Thyroid gland (tissue), 4 donors: Measurements from ENCODE around the gene INAFM2. TPM values are rescaled to one million over a fixed set of nuclear protein-coding genes. Genes with fewer than 3 reads are reported as not detected.

ENCODE experiments used
- DNase-seq, 2 donors: peaks; one replicate each; pipeline ENCODE4 v3.0.0-alpha.2; 2019
- H3K27ac ChIP-seq, 3 donors: fragments of 200-600 bp; sonication (generic); 1 replicate in 2 of 3; 2 replicates in 1 of 3; pipeline ENCODE4 v1.5.1; 2016 to 2019; ENCODE audit warnings: mild to moderate bottlenecking in 1 of 3, moderate library complexity in 1 of 3
- H3K27me3 ChIP-seq: fragments of 200-600 bp; sonication (generic); one replicate; pipeline ENCODE4 v1.5.1; 2019
- H3K36me3 ChIP-seq, 2 donors: fragments of 200-600 bp; sonication (generic); one replicate each; pipeline ENCODE4 v1.5.1; 2016 to 2019
- H3K4me1 ChIP-seq, 2 donors: fragments of 200-600 bp; sonication (generic); one replicate each; pipeline ENCODE4 v1.5.1; 2017 to 2019
- H3K4me3 ChIP-seq, 3 donors: fragments of 200-600 bp; sonication (generic); replicated peaks in 1 of 3; 1 replicate in 2 of 3; 2 replicates in 1 of 3; pipeline ENCODE4 v1.5.1; 2016; ENCODE audit warnings: mild to moderate bottlenecking in 1 of 3
- H3K9me3 ChIP-seq: fragments of 200-600 bp; sonication (generic); one replicate; pipeline ENCODE4 v1.5.1; 2017
- POLR2A ChIP-seq, 2 donors: fragments of 450-650 bp; IDR thresholded peaks; one replicate each; pipeline ENCODE4 v1.6.1; 2017; ENCODE audit warnings: antibody characterized with exemption in 2 of 2, mild to moderate bottlenecking in 2 of 2, moderate library complexity in 1 of 2
- WGBS, 2 donors: methylation state at CpG; one replicate each; pipeline ENCODE4 v1.1.5; 2017; 5-methylcytosine and 5-hydroxymethylcytosine counted together
- intact Hi-C: fragments of 100-400 bp; cut with DNase I; formaldehyde crosslinking; loops from one replicate; pipeline ENCODE4 v1.15.1; 2023
- total RNA-seq, 4 donors: library from RNA; depleted of rRNA; stranded (reverse); fragments of >200 nt; gene quantifications; one replicate each; pipeline ENCODE4 v1.2.3, GENCODE V29; 2016
- TF ChIP-seq, protein P1 (sequence below), 6 experiments: fragments of 200-600 bp in 3 of 6; fragments of 450-650 bp in 3 of 6; sonication (generic) in 3 of 6; IDR thresholded peaks; one replicate each; pipeline ENCODE4 v1.5.1; 2016 to 2019; ENCODE audit warnings: antibody characterized with exemption in 6 of 6, mild to moderate bottlenecking in 2 of 6, inconsistent platforms in 1 of 6, moderate library complexity in 1 of 6

Gene INAFM2
- total RNA-seq, 4 donors from 2014 or later = 47.5 to 86.9 (median 63.8) TPM

DNA sequence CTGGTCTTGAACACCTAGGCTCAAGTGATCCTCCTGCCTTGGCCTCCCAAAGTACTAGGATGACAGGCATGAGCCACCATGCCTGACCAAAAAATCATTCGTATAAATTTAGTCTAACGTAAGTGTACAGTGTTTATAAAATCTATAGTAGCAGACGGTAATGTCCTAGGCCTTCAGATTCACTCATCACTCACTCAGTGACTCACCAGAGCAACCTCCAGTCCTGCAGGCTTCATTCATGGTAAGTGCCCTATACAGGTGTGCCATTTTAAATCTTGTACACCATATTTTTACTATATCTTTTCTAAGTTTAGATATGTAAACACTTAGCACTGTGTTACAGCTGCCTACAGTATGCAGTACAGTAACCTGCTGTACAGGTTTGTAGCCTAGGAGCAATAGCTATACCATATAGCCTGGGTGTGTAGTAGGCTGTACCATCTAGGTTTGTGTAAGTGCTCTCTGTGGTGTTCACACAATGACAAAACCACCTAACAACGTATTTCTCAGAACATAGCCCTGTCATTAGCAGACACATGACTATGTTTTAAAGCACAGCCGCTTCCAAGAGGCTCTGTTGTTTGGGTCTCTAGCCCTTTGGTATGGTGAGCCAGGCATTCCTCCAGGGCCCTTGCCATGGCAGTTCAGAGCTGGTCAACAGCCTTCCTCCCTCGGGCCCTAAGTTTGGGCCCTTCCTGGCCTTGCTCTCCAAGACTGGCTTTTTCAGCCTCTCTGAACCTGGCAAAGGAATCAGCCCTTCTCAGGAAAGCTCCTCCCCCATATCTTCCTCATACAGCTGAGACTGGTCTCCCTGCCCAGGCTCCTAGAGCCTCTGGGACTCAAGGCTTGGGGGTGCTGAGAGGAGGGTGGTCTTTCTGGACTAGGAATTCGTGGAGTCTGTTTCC lies 19.2 kb downstream of the INAFM2 start:
- Histone ChIP-seq H3K27ac (peak overlapping the region; percentile 7 to 99 (median 49)), H3K36me3 (no peaks in the 10 kb centered on the region), H3K4me1 (peaks cover 70 to 90% of the 10 kb centered on the region in 2 donors), H3K4me3 (no peak overlapping the region), H3K27me3 (no peaks in the 10 kb centered on the region), H3K9me3 (no peaks in the 10 kb centered on the region)
- TF ChIP-seq, protein P1, sequence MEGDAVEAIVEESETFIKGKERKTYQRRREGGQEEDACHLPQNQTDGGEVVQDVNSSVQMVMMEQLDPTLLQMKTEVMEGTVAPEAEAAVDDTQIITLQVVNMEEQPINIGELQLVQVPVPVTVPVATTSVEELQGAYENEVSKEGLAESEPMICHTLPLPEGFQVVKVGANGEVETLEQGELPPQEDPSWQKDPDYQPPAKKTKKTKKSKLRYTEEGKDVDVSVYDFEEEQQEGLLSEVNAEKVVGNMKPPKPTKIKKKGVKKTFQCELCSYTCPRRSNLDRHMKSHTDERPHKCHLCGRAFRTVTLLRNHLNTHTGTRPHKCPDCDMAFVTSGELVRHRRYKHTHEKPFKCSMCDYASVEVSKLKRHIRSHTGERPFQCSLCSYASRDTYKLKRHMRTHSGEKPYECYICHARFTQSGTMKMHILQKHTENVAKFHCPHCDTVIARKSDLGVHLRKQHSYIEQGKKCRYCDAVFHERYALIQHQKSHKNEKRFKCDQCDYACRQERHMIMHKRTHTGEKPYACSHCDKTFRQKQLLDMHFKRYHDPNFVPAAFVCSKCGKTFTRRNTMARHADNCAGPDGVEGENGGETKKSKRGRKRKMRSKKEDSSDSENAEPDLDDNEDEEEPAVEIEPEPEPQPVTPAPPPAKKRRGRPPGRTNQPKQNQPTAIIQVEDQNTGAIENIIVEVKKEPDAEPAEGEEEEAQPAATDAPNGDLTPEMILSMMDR (IDR thresholded peaks at IDR 0.05) = no peak
- peak in 1 of 2 donors; percentile 27 for TF ChIP-seq POLR2A (IDR thresholded peaks at IDR 0.05)
- 63 to 72% methylated on average over 7 of the region's 7 CpGs for WGBS, 2 donors
- intact Hi-C loops = no loop called here
- DNase-seq = peak; percentile 38 to 39

DNA sequence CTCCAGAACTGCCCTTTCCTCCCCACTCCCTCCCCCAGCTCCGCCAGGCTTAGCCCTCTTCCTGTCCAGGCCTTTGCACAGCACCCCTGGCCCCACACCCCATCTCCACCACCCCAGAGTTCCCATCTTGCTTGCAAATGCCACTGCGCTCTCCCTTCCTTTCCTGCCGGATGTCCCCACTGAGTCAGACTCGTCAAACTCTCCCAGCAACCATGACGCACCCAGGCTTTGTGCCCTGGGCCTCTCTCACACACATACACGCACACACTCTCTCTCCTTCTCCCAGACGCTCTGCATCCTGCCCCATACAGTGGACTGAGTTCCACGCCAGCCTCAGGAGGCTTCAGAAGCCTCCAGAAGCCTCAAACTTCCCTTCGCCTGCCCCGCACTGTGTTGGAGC lies 20.0 kb downstream of the INAFM2 start:
- peak overlapping the region; percentile 49 to 99 (median 90) for H3K27ac ChIP-seq
- H3K27me3 ChIP-seq = no peaks in the 10 kb centered on the region
- H3K4me1 ChIP-seq = peaks cover 62 to 81% of the 10 kb centered on the region in 2 donors
- intact Hi-C loops = no loop called here
- DNase-seq = no peak
- no peaks in the 10 kb centered on the region for H3K9me3 ChIP-seq
- no peaks in the 10 kb centered on the region for H3K36me3 ChIP-seq
- no peak for TF ChIP-seq POLR2A (IDR thresholded peaks at IDR 0.05)
- TF ChIP-seq, protein P1 (IDR thresholded peaks at IDR 0.05) = no peak
- H3K4me3 ChIP-seq = no peak overlapping the region
- WGBS, 2 donors = 85 to 87% methylated on average over 10 of the region's 10 CpGs

DNA sequence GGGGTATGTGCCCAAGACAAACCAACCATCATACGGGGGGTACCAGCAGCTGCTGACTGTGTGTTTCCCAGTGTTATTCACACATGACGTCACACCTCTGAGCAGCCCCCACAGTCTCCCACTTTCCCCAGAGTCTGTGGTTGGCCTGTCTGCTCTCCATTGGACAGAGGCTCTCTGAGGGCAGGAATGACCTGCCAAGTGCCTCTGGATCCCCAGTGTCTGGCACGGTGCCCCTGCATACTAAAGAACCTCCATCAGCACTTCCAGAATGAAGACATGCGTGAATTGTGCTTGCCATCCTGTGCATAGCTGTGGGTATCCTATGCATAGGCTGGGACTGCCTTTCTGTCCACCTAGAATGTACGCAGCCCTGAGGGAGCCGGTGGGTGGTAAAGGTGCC lies 20.7 kb downstream of the INAFM2 start:
- intact Hi-C loops = no loop called here
- Histone ChIP-seq H3K4me3 (no peak overlapping the region), H3K4me1 (peaks cover 55 to 74% of the 10 kb centered on the region in 2 donors), H3K27me3 (no peaks in the 10 kb centered on the region), H3K36me3 (no peaks in the 10 kb centered on the region), H3K27ac (peak overlapping the region; percentile 82 to 90 (median 89)), H3K9me3 (no peaks in the 10 kb centered on the region)
- no peak for DNase-seq
- TF ChIP-seq POLR2A (IDR thresholded peaks at IDR 0.05) = no peak
- TF ChIP-seq, protein P1 (IDR thresholded peaks at IDR 0.05) = no peak
- 39 to 52% methylated on average over 4 to 6 of the region's 6 CpGs for WGBS, 2 donors

DNA sequence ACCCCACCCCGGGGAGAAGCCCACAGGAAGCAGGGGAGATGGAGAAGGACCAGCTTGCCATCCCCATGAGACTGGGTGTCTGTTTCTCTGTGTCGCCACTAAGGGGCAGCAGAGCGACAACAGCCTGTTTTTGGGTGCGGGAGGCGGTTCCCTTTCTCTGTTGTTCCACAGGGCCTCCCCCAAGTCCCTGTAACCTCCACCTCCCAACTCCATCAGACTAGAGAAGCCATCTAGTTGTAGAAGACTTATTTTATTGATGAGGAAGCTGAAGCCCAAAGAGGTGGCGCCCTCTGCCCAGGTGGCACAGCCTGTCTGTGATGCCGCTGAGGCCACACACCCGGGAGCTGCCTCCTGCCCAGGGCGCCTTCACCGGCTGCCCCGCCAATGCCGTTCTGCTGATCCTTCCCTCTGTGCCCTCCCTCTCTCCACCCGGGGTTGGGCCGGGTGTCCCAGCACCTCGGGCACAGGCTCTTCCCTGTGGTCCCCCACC lies 21.2 kb downstream of the INAFM2 start:
- H3K4me1 ChIP-seq = peaks cover 50 to 70% of the 10 kb centered on the region in 2 donors
- H3K27me3 ChIP-seq = no peaks in the 10 kb centered on the region
- no peak overlapping the region for H3K4me3 ChIP-seq
- intact Hi-C loops = no loop called here
- no peak for TF ChIP-seq POLR2A (IDR thresholded peaks at IDR 0.05)
- TF ChIP-seq, protein P1 (IDR thresholded peaks at IDR 0.05) = peak; percentile 51 to 86 (median 66)
- no peaks in the 10 kb centered on the region for H3K36me3 ChIP-seq
- H3K9me3 ChIP-seq = no peaks in the 10 kb centered on the region
- peak overlapping the region; percentile 82 to 90 (median 89) for H3K27ac ChIP-seq
- peak; percentile 71 to 80 for DNase-seq
- WGBS, 2 donors = 42 to 45% methylated on average over 10 to 13 of the region's 15 CpGs
